ENCODE results near the gene GRAMD4. TPM values are rescaled to one million over a fixed set of nuclear protein-coding genes. Genes with fewer than 3 reads are reported as not detected.

The GRAMD4 gene
- total RNA-seq, 4 donors from 2014 or later = 19.1 to 25.4 (median 19.5) TPM

GRCh38 chr22:46663436-46664100 is 43.4 kb downstream of the GRAMD4 start:
- DNase-seq (ENCODE audit: low spot score) (no peak), ATAC-seq (ENCODE audit: low FRiP score) (no peak)
- TF ChIP-seq CTCF (IDR thresholded peaks at IDR 0.05) = no peak

GRCh38 chr22:46664301-46664855 is 44.2 kb downstream of the GRAMD4 start:
- ATAC-seq (ENCODE audit: low FRiP score) = no peak
- no peak for DNase-seq (ENCODE audit: low spot score)
- no peak for TF ChIP-seq CTCF (IDR thresholded peaks at IDR 0.05)

GRCh38 chr22:46665151-46665695 is 45.0 kb downstream of the GRAMD4 start:
- no peak for TF ChIP-seq CTCF (IDR thresholded peaks at IDR 0.05)
- DNase-seq (ENCODE audit: low spot score) (no peak), ATAC-seq (ENCODE audit: low FRiP score) (no peak)

GRCh38 chr22:46665751-46666280 is 45.6 kb downstream of the GRAMD4 start:
- DNase-seq (ENCODE audit: low spot score) (no peak), ATAC-seq (ENCODE audit: low FRiP score) (no peak)
- TF ChIP-seq CTCF (IDR thresholded peaks at IDR 0.05) = no peak

GRCh38 chr22:46666577-46667244 is 46.5 kb downstream of the GRAMD4 start:
- DNase-seq (ENCODE audit: low spot score) = no peak
- TF ChIP-seq CTCF (IDR thresholded peaks at IDR 0.05) = no peak
- ATAC-seq (ENCODE audit: low FRiP score) = no peak

GRCh38 chr22:46667245-46667623 is 47.0 kb downstream of the GRAMD4 start:
- no peak for TF ChIP-seq CTCF (IDR thresholded peaks at IDR 0.05)
- DNase-seq (ENCODE audit: low spot score) (no peak), ATAC-seq (ENCODE audit: low FRiP score) (no peak)
